Pancreas (tissue), 10 donors: Measurements from ENCODE around the gene REG3G. TPM values are rescaled to one million over a fixed set of nuclear protein-coding genes. Genes with fewer than 3 reads are reported as not detected.

Experiments
- ATAC-seq, 4 donors: fragments of 200-7000 bp; cut with Tn5 transposase; one replicate each; pipeline versions ENCODE4 v1.8.0 to v1.9.1; 2020; ENCODE audit warnings: mild to moderate bottlenecking in 4 of 4, moderate library complexity in 4 of 4
- DNase-seq, 6 donors: peaks; one replicate each; pipeline ENCODE4 v3.0.0-alpha.2; 2020
- FAIRE-seq: peaks from 2 replicates; lab custom pipeline; 2012; peaks lifted over from hg19 to GRCh38; lab: Jason Lieb, UNC
- H3K27ac ChIP-seq, 4 donors: fragments of 200-600 bp; sonication (generic); 1 replicate in 3 of 4; 2 replicates in 1 of 4; pipeline versions ENCODE4 v1.5.0 to v1.8.0; 2020
- H3K27me3 ChIP-seq, 4 donors: fragments of 200-600 bp; one replicate each; pipeline ENCODE4 v1.8.0; 2021
- H3K36me3 ChIP-seq, 3 donors: fragments of 200-600 bp; sonication (generic) in 1 of 3; one replicate each; pipeline versions ENCODE4 v1.5.0 to v1.8.0; 2020 to 2021
- H3K4me1 ChIP-seq, 3 donors: fragments of 200-600 bp; one replicate each; pipeline ENCODE4 v1.8.0; 2021
- H3K4me3 ChIP-seq, 4 donors: fragments of 200-600 bp; sonication (generic) in 2 of 4; one replicate each; pipeline versions ENCODE4 v1.5.0 to v1.8.0; 2020 to 2021
- H3K9me3 ChIP-seq, 4 donors: fragments of 200-600 bp; one replicate each; pipeline ENCODE4 v1.8.0; 2021
- CTCF ChIP-seq, 4 donors: fragments of 200-600 bp; sonication (generic) in 3 of 4; IDR thresholded peaks; one replicate each; pipeline versions ENCODE4 v1.5.0 to v1.8.0; 2021; ENCODE audit warnings: antibody characterized with exemption in 4 of 4
- WGBS, 2 donors: extraction: QIAGEN DNeasy Blood & Tissue Kit; methylation state at CpG; one replicate each; pipeline ENCODE4 v1.1.7; 2013; 5-methylcytosine and 5-hydroxymethylcytosine counted together
- intact Hi-C, 3 donors: fragments of 100-400 bp; cut with DNase I; formaldehyde crosslinking; loops; one replicate each; pipeline versions ENCODE4 v1.11.1 to v1.14.2; 2022
- polyA plus RNA-seq, 2 donors: library from polyadenylated mRNA; stranded (reverse); fragments of 200-250 nt; gene quantifications; one replicate each; pipeline ENCODE4 v1.2.3, GENCODE V29; 2013
- total RNA-seq, 6 donors: library from RNA; stranded (reverse); fragmentation: NEBNext Ultra II Directional in 4 of 6; extraction: Animal tissue kit (Norgen Biotek cat#: 25700) in 4 of 6; gene quantifications; one replicate each; pipeline versions ENCODE4 v1.2.1 to v1.2.4, GENCODE V29; 2021 to 2023
- donor health status: healthy with polysubstance abuse.
- donor health status: DM: no; HTN: no; CAD: no; lungs with moderate emphysema.
- donor health status: DM: no; HTN: no; CAD: no.
- donor health status: control.
- donor health status: control.
- donor health status: Bipolar disorder and iron deficiency.
- donor health status: DM: yes; HTN: yes; CAD: no.
- donor health status: DM: no; HTN: no; CAD: no.
- donor health status: DM: no; HTN: no; CAD: no.
- donor health status: DM: yes; HTN: yes; CAD: no.

REG3G gene
- total and polyA plus RNA-seq, 8 donors: 46.6 to 5,387 (median 1,125) TPM

- FAIRE-seq (no peak), ATAC-seq (no peak), DNase-seq (no peak)
- Histone ChIP-seq H3K27ac (no peak overlapping the region), H3K36me3 (no peaks in the 10 kb centered on the region), H3K4me3 (no peak overlapping the region), H3K4me1 (no peaks in the 10 kb centered on the region), H3K27me3 (no peaks in the 10 kb centered on the region), H3K9me3 (no peaks in the 10 kb centered on the region)
- intact Hi-C loops: no loop called here
- no peak for TF ChIP-seq CTCF (IDR thresholded peaks at IDR 0.05)
- 47 to 66% methylated on average over 4 of the region's 4 CpGs for WGBS, 2 donors
Observed at GRCh38 chr2:78980871-78981270, 44.6 kb upstream of the REG3G start.

- DNase-seq (no peak), ATAC-seq (no peak), FAIRE-seq (no peak)
- no peaks in the 10 kb centered on the region for H3K27me3 ChIP-seq
- WGBS, 2 donors: 25 to 36% methylated on average over 4 of the region's 4 CpGs
- no peaks in the 10 kb centered on the region for H3K9me3 ChIP-seq
- H3K4me1 ChIP-seq: no peaks in the 10 kb centered on the region
- no peak overlapping the region for H3K27ac ChIP-seq
- no peak for TF ChIP-seq CTCF (IDR thresholded peaks at IDR 0.05)
- no peak overlapping the region for H3K4me3 ChIP-seq
- intact Hi-C loops: no loop called here
- H3K36me3 ChIP-seq: no peaks in the 10 kb centered on the region
Observed at GRCh38 chr2:78982638-78983330, 42.7 kb upstream of the REG3G start.

DNA sequence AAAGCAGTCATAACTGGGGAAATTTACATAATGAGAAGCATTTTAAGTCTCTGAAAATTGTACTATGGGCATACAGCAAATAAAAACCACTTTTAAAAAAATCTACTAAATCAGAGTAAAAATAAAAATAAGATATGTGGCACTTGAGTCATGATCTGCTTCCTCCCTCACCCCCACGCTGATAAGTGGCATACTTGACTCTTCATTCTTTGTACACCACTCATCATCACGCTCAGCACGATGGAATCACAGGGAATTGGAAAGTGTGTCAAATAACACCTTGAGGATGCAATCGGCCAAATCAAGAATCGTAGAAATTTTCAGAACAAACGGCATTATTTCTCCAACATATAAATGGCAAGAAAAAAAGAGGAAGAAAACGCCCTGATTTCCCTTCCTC lies 41.1 kb upstream of the REG3G start:
- no peak for TF ChIP-seq CTCF (IDR thresholded peaks at IDR 0.05)
- FAIRE-seq: no peak
- intact Hi-C loops: no loop called here
- Histone ChIP-seq H3K4me1 (no peaks in the 10 kb centered on the region), H3K4me3 (no peak overlapping the region), H3K36me3 (no peaks in the 10 kb centered on the region), H3K9me3 (no peaks in the 10 kb centered on the region), H3K27me3 (no peaks in the 10 kb centered on the region), H3K27ac (no peak overlapping the region)
- DNase-seq: no peak
- no peak for ATAC-seq
- 78 to 82% methylated on average over 7 of the region's 7 CpGs for WGBS, 2 donors

GRCh38 chr2:78985558-78985957 lies 39.9 kb upstream of the REG3G start:
- ATAC-seq (no peak), DNase-seq (no peak), FAIRE-seq (no peak)
- intact Hi-C loops: no loop called here
- Histone ChIP-seq H3K4me3 (no peak overlapping the region), H3K4me1 (no peaks in the 10 kb centered on the region), H3K27ac (no peak overlapping the region), H3K36me3 (no peaks in the 10 kb centered on the region), H3K9me3 (no peaks in the 10 kb centered on the region), H3K27me3 (no peaks in the 10 kb centered on the region)
- no peak for TF ChIP-seq CTCF (IDR thresholded peaks at IDR 0.05)
- 70 to 75% methylated on average over 1 of the region's 1 CpG for WGBS, 2 donors

DNA sequence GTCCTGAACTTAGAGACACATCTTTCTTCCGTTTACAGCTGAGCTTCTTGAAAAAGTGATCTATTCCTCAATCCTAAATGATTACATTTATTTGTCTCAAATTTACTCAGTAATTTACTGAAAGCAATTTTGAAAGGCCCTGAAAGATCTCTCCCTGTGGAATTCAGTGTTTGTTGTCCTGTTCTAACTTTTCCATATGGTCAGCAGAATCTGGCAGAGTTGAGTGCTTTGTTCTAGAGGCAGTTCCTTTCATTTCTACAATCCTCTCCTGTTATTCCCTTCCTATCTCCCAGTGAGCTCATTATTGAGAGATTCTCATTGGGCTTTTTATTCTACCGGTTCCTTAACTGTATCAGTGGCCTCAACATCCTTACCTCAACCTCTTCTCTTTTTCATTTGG lies 36.5 kb upstream of the REG3G start:
- intact Hi-C loops: no loop called here
- FAIRE-seq (no peak), DNase-seq (no peak), ATAC-seq (no peak)
- Histone ChIP-seq H3K36me3 (no peaks in the 10 kb centered on the region), H3K27ac (no peak overlapping the region), H3K4me1 (peaks cover 0 to 2% (median 0%) of the 10 kb centered on the region in 3 donors), H3K4me3 (no peak overlapping the region), H3K9me3 (no peaks in the 10 kb centered on the region), H3K27me3 (peaks cover 0 to 3% (median 0%) of the 10 kb centered on the region in 4 donors)
- TF ChIP-seq CTCF (IDR thresholded peaks at IDR 0.05): no peak
- WGBS, 2 donors: 85 to 89% methylated on average over 2 of the region's 2 CpGs
